K562 (cell line): Measurements from ENCODE around the gene VPS35L. TPM values are rescaled to one million over a fixed set of nuclear protein-coding genes. Genes with fewer than 3 reads are reported as not detected.
"Not testable (repeated sequence)": the region's sequence is repeated elsewhere in the genome, so short reads cannot be mapped to it uniquely, and the experiment has no call there.

Source experiments
- ATAC-seq: fragments of 200-7000 bp; cut with Tn5 transposase; 3 replicates; pipeline ENCODE4 v1.9.1; 2020; ENCODE audit warnings: moderate library complexity
- BruUV-seq: library from RNA; stranded (reverse); fragments of 400-500 nt; replicated peaks from 2 replicates; lab custom pipeline; 2021; lab: Mats Ljungman, UMichigan
- CTCF ChIA-PET: fragments of 300-600 bp; formaldehyde crosslinking; extraction: SDS; loops from one replicate; lab custom pipeline; 2021; ENCODE audit warnings: low intra/inter-chr PET ratio; lab: Yijun Ruan, JAX
- POLR2A ChIA-PET: fragments of 300-600, 350-650 bp; sonication (Branson Sonifier 250); formaldehyde crosslinking; extraction: SDS; loops from one replicate; lab custom pipeline; 2021; ENCODE audit warnings: antibody characterized with exemption, inconsistent platforms; lab: Yijun Ruan, JAX
- DNase-seq, 4 experiments: peaks; one replicate each; pipeline versions ENCODE4 v3.0.0 to v3.0.0-alpha.2; 2011 to 2018; ENCODE audit warnings: low spot score in 3 of 4, mixed read lengths in 3 of 4; ENCODE audit errors: extremely low read depth in 1 of 4
- FAIRE-seq: peaks from 2 replicates; lab custom pipeline; 2011; peaks lifted over from hg19 to GRCh38; lab: Jason Lieb, UNC
- H2AFZ ChIP-seq: 2 replicates; pipeline ENCODE4 v1.6.0; 2011; ENCODE audit warnings: low read depth, low read length, control low read depth, inconsistent platforms
- H3K27ac ChIP-seq: fragments of 200-600 bp; 3 replicates; pipeline ENCODE4 v1.8.0; 2011; ENCODE audit warnings: low read depth, mild to moderate bottlenecking, control low read depth, inconsistent platforms, low read length, moderate library complexity, mixed read lengths; ENCODE audit errors: extremely low read depth
- H3K27me3 ChIP-seq, 2 experiments: fragments of 300-600 bp in 1 of 2; 2 replicates in 1 of 2; 3 replicates in 1 of 2; pipeline versions ENCODE4 v1.6.0 to v1.8.0; 2011; ENCODE audit warnings: inconsistent platforms in 2 of 2, low read length in 2 of 2, mild to moderate bottlenecking in 1 of 2, mixed read lengths in 1 of 2, moderate library complexity in 1 of 2; ENCODE audit not compliant: control insufficient read depth in 2 of 2, insufficient read depth in 2 of 2
- H3K36me3 ChIP-seq: fragments of 300-600 bp; 3 replicates; pipeline ENCODE4 v1.8.0; 2011; ENCODE audit warnings: mild to moderate bottlenecking, low read length, inconsistent platforms; ENCODE audit not compliant: control insufficient read depth, insufficient read depth
- H3K4me1 ChIP-seq, 2 experiments: fragments of 200-600 bp in 1 of 2; replicated peaks in 1 of 2; 2 replicates in 1 of 2; 3 replicates in 1 of 2; pipeline versions ENCODE4 v1.5.1 to v1.8.0; 2011; ENCODE audit warnings: inconsistent platforms in 2 of 2, low read length in 2 of 2, mild to moderate bottlenecking in 1 of 2, mixed read lengths in 1 of 2, moderate library complexity in 1 of 2; ENCODE audit not compliant: control insufficient read depth in 2 of 2, insufficient read depth in 2 of 2
- H3K4me2 ChIP-seq: 2 replicates; pipeline ENCODE4 v1.6.1; 2011; ENCODE audit warnings: low read length, control low read depth, inconsistent platforms, mixed read lengths; ENCODE audit not compliant: insufficient read depth
- H3K4me3 ChIP-seq: fragments of 200-600 bp; sonication (generic), shearing (Covaris generic); 2 replicates; pipeline ENCODE4 v1.5.1; 2016; ENCODE audit warnings: control low read depth, inconsistent platforms
- H3K79me2 ChIP-seq: fragments of 200-600 bp; 3 replicates; pipeline ENCODE4 v1.8.0; 2011; ENCODE audit warnings: low read length, inconsistent platforms; ENCODE audit not compliant: control insufficient read depth, insufficient read depth
- H3K9ac ChIP-seq, 2 experiments: 2 replicates each; pipeline versions ENCODE4 v1.6.0 to v1.6.1; 2011; ENCODE audit warnings: low read depth in 2 of 2, low read length in 2 of 2, control low read depth in 1 of 2, inconsistent platforms in 1 of 2, mild to moderate bottlenecking in 1 of 2, mixed read lengths in 1 of 2; ENCODE audit not compliant: insufficient read depth in 1 of 2
- H3K9me1 ChIP-seq: one replicate; pipeline ENCODE4 v1.6.0; 2011; ENCODE audit warnings: inconsistent platforms, mild to moderate bottlenecking, low read length, moderate library complexity; ENCODE audit not compliant: control insufficient read depth, insufficient read depth
- H3K9me3 ChIP-seq: replicated peaks from 2 replicates; pipeline ENCODE4 v1.5.1; 2011; ENCODE audit warnings: low read depth, low read length, inconsistent platforms; ENCODE audit not compliant: control insufficient read depth, insufficient read depth
- H4K20me1 ChIP-seq: replicated peaks from 2 replicates; pipeline ENCODE4 v1.6.1; 2011; ENCODE audit warnings: low read length, inconsistent platforms, mixed read lengths; ENCODE audit not compliant: control insufficient read depth, insufficient read depth
- CCAR2 ChIP-seq: fragments of 200-400 bp; formaldehyde crosslinking; IDR thresholded peaks from 2 replicates; pipeline ENCODE4 v1.6.1; 2017; ENCODE audit warnings: mild to moderate bottlenecking, low read depth, low read length
- HMG20B ChIP-seq: fragments of 250-450 bp; sonication (Bioruptor Pico); IDR thresholded peaks from 2 replicates; pipeline ENCODE4 v1.5.0; 2021; ENCODE audit warnings: mild to moderate bottlenecking
- MCM3 ChIP-seq: fragments of 450-650 bp; IDR thresholded peaks from 2 replicates; pipeline ENCODE4 v1.6.1; 2016
- NFIC ChIP-seq: fragments of 450-650 bp; IDR thresholded peaks from 2 replicates; pipeline ENCODE4 v1.6.1; 2017; ENCODE audit warnings: mild to moderate bottlenecking, inconsistent platforms
- ZKSCAN1 ChIP-seq: fragments of 150-350 bp; IDR thresholded peaks from 2 replicates; pipeline ENCODE4 v1.6.1; 2016; ENCODE audit warnings: low read depth, low read length
- ZNF184 ChIP-seq: sonication (generic); formaldehyde crosslinking; IDR thresholded peaks from 2 replicates; pipeline ENCODE4 v1.5.0; 2020; ENCODE audit warnings: missing genetic modification reagents
- WGBS: fragments of 100-300 bp; shearing (Covaris generic); methylation state at CpG from one replicate; pipeline ENCODE4 v1.1.6; 2016; ENCODE audit warnings: low coverage, mixed read lengths; ENCODE audit not compliant: insufficient coverage; ENCODE audit errors: missing lambda C conversion rate; 5-methylcytosine and 5-hydroxymethylcytosine counted together
- in situ Hi-C: fragments of 300-500 bp; cut with MboI; formaldehyde crosslinking; loops from 4 replicates; pipeline ENCODE4 v1.15.0; 2018; ENCODE audit warnings: inconsistent platforms, mixed read lengths
- intact Hi-C: fragments of 100-400 bp; cut with micrococcal nuclease; formaldehyde crosslinking; loops from 2 replicates; pipeline ENCODE4 v1.14.2; 2022
- polyA plus RNA-seq, 8 experiments: library from polyadenylated mRNA; depleted of rRNA in 4 of 8; stranded (reverse) in 5 of 8; unstranded in 3 of 8; fragments of >200 nt; fragmentation: Nextera tagmentation in 2 of 8; fragmentation: Illumina TruSeq in 1 of 8; extraction: Ambion mirVana in 2 of 8; extraction: Trizol in 1 of 8; gene quantifications; 2 replicates each; pipeline versions ENCODE4 v1.2.1 to v1.2.3, GENCODE V29; 2011 to 2014; ENCODE audit warnings: inconsistent platforms in 1 of 8, missing spikeins in 1 of 8
- total RNA-seq, 7 experiments: library from RNA; depleted of rRNA in 6 of 7; stranded (reverse); fragments of >200 nt in 6 of 7; fragmentation: Illumina TruSeq in 2 of 7; extraction: Trizol in 2 of 7; gene quantifications; 2 replicates each; pipeline versions ENCODE4 v1.2.1 to v1.2.3, GENCODE V29; 2011 to 2021; ENCODE audit warnings: low replicate concordance in 1 of 7
- TF ChIP-seq, protein P1 (sequence below): sonication (generic); formaldehyde crosslinking; IDR thresholded peaks from 2 replicates; pipeline ENCODE4 v1.8.1; 2022; ENCODE audit warnings: missing genetic modification reagents
- TF ChIP-seq, protein P2 (sequence below): IDR thresholded peaks from 2 replicates; pipeline ENCODE4 v1.6.1; 2011; ENCODE audit not compliant: insufficient read length; ENCODE audit errors: extremely low read depth

Gene VPS35L
- total and polyA plus RNA-seq, 9 of the 15 experiments (the other 6 are each of a cell fraction or from before 2014, with no cell fraction given): 10.2 to 30.4 (median 20.1) TPM

DNA sequence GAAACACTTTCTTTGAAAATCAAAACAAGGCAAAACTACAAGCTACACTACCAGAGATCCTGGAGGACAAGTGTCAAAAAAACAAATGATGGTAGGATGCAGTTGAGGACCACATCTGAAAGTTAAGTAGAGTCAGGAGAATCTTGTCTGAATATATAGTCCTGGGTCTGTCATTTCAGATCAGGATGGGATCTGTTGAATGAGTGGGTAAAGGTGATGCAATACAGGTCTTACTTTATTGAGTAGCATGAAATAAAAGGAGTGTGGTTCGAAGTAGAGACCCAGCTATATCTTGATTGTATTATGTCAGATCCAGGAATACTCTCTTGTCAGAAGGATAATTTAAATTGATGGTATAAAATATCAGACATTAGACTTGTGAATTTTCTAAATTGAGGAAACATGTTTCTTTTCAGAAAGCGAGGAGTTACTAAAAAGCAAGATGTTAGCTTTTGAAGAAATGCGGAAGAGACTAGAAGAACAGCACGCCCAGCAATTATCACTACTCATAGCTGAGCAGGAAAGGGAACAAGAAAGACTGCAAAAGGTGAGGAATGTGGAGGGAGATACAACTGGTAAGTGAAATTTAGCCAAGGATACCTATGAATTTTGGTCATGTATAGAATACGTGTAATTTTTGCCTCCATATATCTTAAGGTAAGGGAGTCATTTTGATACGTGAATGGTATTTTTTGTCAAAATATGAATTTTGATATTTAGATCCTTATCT is 15.1 kb upstream of the VPS35L start (continued):
- TF ChIP-seq, protein P1, sequence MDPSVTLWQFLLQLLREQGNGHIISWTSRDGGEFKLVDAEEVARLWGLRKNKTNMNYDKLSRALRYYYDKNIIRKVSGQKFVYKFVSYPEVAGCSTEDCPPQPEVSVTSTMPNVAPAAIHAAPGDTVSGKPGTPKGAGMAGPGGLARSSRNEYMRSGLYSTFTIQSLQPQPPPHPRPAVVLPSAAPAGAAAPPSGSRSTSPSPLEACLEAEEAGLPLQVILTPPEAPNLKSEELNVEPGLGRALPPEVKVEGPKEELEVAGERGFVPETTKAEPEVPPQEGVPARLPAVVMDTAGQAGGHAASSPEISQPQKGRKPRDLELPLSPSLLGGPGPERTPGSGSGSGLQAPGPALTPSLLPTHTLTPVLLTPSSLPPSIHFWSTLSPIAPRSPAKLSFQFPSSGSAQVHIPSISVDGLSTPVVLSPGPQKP (CRISPR knock-in tag): no peak
- no peak for TF ChIP-seq MCM3

DNA sequence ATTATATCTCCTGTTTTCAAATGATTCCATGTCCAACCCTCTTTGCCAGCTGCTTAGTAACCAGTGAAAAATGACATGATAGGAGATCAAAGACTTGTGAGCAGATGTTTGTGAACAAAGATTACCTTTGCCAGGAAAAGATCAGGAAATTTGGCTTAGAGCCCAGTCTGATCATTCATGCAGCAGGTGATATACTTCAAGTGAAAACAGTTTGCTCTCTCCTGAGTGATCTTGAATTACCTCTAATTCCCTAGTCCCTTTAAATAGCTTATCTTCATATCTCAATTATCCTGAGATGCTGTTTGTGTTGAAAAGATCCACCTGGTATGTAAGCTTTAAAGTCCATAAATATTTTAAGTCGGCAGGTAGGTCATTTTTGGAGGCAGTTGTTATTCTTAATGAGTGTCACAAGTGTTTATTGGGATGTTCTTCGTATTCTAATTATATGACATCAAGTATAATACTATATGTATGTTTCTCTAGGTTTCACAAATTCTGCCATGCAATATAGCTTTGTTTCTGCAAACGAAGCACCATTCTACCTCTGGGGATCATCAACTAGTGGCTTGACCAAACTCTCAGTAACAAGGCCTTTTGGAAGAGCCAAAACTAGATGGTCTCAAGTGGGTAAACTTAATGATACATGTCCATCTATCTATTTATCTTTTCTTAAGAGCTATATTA is 13.2 kb upstream of the VPS35L start:
- Histone ChIP-seq H3K79me2 (no peaks in the 10 kb centered on the region), H3K4me3 (no peak overlapping the region), H3K4me1 (no peaks in the 10 kb centered on the region), H3K4me2 (no peak overlapping the region), H3K9me3 (no peaks in the 10 kb centered on the region), H3K27me3 (no peaks in the 10 kb centered on the region), H4K20me1 (no peaks in the 10 kb centered on the region), H3K36me3 (peaks cover 64% of the 10 kb centered on the region; the same call in 2 of the 3 replicates), H3K27ac (no peak overlapping the region), H2AFZ (no peak overlapping the region), H3K9ac (no peak overlapping the region), H3K9me1 (no peaks in the 10 kb centered on the region)
- ChIA-PET POLR2A (interaction anchor here (0.6 to 1.3 kb wide), 5 partner anchors 10 to 108 kb away, joined by 3 to 5 read pairs (median 3); partner anchors contain the start of genes CCP110 and VPS35L), CTCF (no interaction called here)
- ATAC-seq (no peak), DNase-seq (no peak), FAIRE-seq (no peak)
- in situ Hi-C loops (no loop called here), intact Hi-C loops (no loop called here)
- BruUV-seq: no TSS peak
- TF ChIP-seq, protein P2, sequence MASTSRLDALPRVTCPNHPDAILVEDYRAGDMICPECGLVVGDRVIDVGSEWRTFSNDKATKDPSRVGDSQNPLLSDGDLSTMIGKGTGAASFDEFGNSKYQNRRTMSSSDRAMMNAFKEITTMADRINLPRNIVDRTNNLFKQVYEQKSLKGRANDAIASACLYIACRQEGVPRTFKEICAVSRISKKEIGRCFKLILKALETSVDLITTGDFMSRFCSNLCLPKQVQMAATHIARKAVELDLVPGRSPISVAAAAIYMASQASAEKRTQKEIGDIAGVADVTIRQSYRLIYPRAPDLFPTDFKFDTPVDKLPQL: no peak
- TF ChIP-seq ZNF184 (CRISPR knock-in tag): no peak
- TF ChIP-seq HMG20B (CRISPR knock-in tag): no peak
- TF ChIP-seq NFIC: 0 out of 2 replicates have a peak, but pooled peaks have one; percentile 26
- TF ChIP-seq CCAR2: no peak
- TF ChIP-seq ZKSCAN1: no peak
- WGBS: 88% methylated on average over 3 of the region's 3 CpGs

DNA sequence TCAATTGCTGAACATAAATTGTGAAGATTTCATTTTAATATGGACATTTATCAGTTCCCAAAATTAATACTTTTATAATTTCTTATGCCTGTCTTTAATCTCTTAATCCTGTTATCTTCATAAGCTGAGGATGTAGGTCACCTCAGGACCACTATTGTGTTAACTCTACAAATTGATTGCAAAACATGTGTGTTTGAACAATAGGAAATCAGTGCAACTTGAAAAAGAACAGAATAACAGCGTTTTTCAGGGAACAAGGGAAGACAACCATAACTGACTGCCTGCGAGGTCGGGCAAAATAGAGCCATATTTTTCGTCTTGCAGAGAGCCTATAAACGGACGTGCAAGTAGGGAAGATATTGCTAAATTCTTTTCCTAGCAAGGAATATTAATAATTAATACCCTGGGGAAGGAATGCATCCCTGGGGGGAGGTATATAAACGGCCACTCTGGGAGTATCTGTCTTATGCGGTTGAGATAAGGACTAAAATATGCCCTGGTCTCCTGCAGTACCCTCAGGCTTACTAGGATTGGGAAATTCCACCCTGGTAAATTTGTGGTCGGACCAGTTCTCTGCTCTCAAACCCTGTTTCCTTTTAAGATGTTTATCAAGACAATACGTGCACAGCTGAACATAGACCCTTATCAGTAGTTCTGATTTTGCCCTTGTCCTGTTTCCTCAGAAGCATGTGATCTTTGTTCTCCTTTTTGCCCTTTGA is 12.1 kb upstream of the VPS35L start:
- H2AFZ ChIP-seq, CTCF ChIA-PET, H4K20me1 ChIP-seq, FAIRE-seq, H3K27me3 ChIP-seq, H3K79me2 ChIP-seq, ATAC-seq, in situ Hi-C loops, H3K27ac ChIP-seq, H3K4me1 ChIP-seq, DNase-seq, H3K9ac ChIP-seq, intact Hi-C loops, H3K4me3 ChIP-seq, H3K4me2 ChIP-seq, H3K9me1 ChIP-seq, H3K9me3 ChIP-seq, BruUV-seq: not testable (repeated sequence)
- H3K36me3 ChIP-seq: peaks cover 69% of the 10 kb centered on the region; the same call in 2 of the 3 replicates
- POLR2A ChIA-PET: interaction anchor here (0.6 to 2.5 kb wide), 4 partner anchors 11 to 19 kb away, joined by 3 to 7 read pairs (median 4); partner anchors contain the start of genes CCP110 and VPS35L
- 84% methylated on average over 10 of the region's 10 CpGs for WGBS
